Endometrial microvascular endothelial cells (primary cell): ENCODE data around the gene RBM25. TPM values are rescaled to one million over a fixed set of nuclear protein-coding genes. Genes with fewer than 3 reads are reported as not detected.
"Not testable (repeated sequence)": the region's sequence is repeated elsewhere in the genome, so short reads cannot be mapped to it uniquely, and the experiment has no call there.

Experiments
- in situ Hi-C: cut with HindIII; loops from 2 replicates; pipeline ENCODE4 v1.10.0; 2017; ENCODE audit warnings: low sequenced_read_pairs, low pct_unique_long_range_greater_than_20kb; ENCODE audit errors: inconsistent ontology term
- total RNA-seq: library from RNA; depleted of rRNA; stranded (reverse); fragments of >200 nt; gene quantifications from one replicate; pipeline ENCODE4 v1.2.3, GENCODE V29; 2015; ENCODE audit errors: inconsistent ontology term

RBM25 gene
- 31.3 TPM for total RNA-seq

DNA sequence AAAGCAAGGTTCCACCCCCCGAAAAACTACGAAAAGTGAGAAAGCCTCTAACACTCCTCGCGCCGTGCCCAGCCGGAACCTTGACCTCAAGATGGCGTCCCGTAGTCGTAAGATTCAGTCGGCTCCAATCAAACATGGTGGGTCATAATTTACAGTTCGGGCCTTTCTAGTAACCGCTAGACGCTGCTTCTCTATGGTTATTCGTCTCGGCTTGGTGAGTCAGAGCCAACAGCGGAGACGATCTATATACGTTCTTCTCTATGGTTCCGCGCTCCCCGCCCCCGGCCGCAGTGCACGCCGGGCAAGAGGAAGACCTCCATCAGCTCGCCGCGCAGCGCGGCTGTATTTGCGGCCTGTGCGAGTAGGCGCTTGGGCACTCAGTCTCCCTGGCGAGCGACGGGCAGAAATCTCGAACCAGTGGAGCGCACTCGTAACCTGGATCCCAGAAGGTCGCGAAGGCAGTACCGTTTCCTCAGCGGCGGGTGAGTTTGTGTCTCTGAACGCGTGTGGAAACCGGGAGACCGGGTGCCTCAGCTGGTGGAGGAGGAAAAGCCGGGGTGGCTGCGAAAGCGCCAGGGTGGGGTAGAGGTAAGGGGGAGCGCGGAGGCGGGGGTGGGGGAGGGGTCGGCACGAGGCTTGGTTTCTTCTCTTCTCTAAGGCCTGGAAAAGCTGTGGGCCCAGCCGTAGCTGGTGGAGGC is at the start of gene RBM25:
RBM25 (plus strand) TSS at position 311 of the 698 bp plus-strand sequence. CDS start 13,108 bp downstream, outside the sequence.
- in situ Hi-C loops = no loop called here

DNA sequence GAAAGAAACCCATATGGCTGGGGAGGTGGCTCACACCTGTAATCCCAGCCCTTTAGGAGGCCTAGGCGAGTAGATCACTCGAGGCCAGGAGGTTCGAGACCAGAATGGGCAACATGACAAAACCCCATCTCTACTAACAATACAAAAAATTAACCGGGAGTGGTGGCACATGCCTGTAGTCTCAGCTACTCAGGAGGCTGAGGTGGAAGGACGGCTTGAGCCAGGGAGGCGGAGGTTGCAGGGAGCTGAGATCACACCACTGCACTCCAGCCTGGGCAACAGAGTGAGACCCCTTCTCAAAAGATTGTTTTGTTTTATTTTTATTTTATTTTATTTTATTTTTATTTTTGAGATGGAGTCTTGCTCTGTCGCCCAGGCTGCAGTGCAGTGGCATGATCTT is 47.1 kb upstream of the RBM25 start:
- in situ Hi-C loops = not testable (repeated sequence)

DNA sequence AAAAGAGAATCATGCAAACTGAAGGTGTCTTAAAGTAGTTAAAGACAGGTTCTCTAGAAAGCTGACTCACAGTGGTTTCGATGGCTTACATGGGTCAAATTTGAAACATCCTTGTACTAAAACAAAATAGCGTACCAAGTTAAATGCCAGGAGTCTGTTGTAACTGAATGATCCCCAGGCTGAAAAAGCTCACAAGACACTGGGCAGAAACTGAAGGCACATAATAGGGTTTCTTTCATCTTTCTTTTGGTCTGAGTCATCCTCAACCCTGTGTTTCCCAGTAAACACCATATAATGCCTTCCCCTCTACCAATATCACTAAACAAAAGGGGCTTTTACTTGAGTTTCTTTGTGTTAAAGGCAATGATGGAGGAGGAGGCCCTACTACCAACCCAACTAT is 44.2 kb upstream of the RBM25 start:
- in situ Hi-C loops = no loop called here

DNA sequence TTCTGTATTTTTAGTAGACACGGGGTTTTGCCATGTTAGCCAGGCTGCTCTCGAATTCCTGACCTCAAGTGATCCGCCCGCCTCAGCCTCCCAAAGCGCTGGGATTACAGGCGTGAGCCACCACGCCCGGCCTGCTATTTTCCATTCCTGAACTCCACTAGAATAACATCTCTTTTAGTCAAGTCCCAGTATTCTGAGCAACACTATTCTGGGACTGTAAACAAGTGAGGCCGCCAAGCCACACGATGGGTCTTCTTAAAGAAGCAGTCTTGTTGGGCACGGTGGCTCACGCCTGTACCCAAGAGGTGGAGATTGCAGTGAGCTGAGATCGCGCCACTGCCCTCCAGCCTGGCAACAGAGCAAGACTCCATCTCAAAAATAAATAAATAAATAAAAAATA is 42.8 kb upstream of the RBM25 start:
- in situ Hi-C loops = not testable (repeated sequence)

DNA sequence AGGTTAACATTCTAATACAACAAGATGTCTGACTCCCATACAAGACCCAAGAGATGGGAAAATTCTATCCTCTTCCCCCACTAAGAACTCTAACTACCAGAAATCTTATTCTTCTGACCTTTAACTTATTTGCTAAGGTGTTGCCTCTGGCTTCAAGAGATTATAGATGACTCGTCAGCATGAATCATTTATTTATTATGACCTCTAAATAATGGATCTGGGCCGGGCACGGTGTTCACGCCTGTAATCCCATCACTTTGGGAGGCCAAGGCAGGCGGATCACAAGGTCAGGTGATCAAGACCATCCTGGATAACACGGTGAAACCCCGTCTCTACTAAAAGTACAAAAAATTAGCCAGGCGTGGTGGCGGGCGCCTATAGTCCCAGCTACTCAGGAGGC is 42.3 kb upstream of the RBM25 start:
- in situ Hi-C loops = not testable (repeated sequence)

DNA sequence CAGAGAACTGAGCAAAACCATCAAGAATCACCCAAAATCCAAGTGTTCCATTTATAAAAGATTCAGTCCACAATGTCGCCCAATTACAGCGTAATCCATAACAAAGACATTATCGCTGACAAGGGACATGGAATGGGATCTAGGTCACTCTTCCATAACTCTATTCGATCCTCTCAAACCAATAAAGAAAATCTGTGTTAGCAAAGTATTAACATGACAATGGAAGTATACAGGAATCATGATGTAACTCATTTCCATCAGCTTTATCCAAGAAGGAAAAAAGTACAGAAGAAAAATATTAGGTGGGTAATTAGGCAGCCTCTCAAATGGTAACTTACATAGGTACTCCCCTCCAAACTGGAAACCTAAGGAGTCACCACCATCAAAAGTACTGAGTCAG is 36.3 kb upstream of the RBM25 start:
- in situ Hi-C loops = no loop called here

DNA sequence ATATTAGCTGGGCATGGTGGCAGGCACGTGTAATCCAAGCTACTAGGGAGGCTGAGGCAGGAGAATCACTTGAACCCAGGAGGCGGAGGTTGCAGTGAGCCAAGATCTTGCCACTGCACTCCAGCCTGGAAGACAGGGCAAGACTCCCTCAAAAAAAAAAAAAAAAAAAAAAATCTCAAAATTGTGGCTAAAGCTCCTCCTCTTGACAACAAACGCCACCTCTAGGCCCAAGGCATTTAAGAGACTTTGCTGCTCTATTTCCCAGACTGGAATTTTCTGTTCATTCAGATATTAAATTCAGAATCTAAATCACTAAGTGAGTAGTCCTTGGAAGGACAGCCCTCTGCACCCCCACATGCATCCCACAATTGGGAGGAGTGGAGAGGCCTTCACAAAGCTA is 32.8 kb upstream of the RBM25 start:
- in situ Hi-C loops = no loop called here

DNA sequence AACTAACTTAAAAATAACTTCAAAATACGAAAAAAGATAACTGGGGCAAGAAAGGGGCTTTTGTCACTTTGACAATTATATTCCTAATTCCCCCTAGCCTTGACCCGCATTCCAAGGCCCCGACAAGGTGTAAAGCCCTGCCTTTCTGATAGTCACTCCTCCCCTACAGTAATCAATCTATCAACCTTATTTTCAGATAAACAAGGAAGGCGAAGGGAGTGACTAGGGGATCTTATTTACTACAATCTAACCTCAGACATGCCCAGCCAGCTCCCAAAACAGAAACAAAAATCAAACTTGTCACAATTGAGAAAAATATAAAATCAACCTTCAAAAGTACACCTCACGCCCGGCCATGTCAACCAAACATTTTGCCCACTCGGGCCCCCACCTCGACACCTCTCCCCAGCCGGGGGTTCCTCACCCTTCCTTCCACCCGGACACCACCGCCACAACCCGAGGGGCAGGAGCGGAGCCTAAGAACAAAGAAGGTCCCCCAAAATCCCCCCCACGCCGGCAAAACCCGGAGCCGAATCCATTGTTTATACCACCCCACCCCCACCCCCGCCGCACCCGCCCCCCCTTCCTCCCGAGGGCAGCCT is 32.0 kb upstream of the RBM25 start:
- in situ Hi-C loops = no loop called here

DNA sequence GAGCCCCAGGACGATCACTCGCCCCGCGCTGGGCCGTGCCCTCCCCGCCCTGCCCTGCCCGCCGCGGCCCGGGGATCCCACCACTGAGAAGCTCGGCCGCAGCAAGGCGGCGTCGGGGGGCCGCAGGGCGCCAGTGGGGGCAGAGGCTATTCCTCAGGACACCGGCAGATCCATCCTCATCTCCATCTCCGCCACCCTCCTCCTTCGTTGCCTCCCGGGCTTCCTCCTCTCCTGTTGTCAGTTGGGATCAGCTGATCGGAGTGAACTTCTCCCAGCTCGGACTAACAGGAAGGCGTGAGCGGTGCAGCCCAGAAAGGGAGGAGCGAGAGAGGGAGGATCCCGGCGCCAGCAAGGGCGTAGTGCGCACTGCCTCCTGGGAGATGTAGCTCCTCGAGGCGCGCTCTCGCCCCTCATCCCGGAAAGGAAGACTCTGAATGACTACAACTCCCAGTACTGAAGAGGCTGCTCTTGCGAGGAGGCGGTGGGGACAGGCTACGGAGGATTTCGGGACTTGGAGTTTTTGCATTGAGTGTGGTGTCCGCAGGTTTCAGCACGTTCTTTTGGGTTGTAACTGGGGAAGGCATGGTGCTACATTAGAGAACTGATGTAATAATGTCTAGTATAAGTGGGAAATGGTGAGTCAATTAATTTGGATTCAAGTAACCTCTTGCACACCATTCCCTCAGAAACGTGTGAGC is 31.3 kb upstream of the RBM25 start, which contains the start of gene ZFYVE1:
ZFYVE1 (minus strand) TSS at position 262 of the 698 bp plus-strand sequence. CDS start 2,598 bp downstream, outside the sequence.
- in situ Hi-C loops = no loop called here

DNA sequence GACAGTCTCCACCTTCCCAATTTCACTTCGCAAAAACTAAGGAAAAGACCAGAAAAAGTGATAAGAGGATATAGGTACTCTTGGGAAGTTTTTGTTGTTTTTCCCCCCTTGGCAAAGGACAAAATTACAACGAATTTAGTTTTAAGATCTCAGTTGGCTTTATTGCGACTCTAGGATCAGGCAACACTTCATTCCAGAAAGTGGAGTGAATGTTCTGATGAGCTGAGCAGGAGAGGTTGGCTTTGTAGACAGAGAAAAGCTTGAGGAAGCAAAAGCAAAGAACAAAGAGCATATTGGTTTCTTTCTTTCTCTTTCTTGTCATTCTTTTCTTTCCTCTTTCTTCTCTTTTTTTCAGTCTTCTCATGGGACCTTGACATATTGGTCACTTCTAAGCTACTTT is 30.8 kb upstream of the RBM25 start:
- in situ Hi-C loops = no loop called here

DNA sequence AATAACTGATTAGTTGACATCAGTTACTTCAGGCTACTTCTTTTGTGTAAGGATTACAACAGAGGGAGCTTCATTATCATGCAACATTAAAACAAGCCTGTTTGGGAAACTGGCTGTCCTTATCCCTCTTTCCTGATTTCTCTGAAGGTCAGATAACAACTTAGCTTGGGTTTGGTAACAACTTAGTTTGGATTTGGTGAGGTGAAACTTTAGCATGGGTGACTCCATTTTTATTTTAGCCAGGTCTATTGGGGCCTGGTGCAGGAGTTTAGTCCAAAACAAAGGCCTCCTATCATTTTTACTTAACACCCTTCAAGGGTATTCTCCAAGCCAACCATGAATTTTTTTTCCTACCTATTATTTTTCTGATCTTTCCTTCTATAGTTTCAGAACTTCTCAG is 30.4 kb upstream of the RBM25 start:
- in situ Hi-C loops = no loop called here

DNA sequence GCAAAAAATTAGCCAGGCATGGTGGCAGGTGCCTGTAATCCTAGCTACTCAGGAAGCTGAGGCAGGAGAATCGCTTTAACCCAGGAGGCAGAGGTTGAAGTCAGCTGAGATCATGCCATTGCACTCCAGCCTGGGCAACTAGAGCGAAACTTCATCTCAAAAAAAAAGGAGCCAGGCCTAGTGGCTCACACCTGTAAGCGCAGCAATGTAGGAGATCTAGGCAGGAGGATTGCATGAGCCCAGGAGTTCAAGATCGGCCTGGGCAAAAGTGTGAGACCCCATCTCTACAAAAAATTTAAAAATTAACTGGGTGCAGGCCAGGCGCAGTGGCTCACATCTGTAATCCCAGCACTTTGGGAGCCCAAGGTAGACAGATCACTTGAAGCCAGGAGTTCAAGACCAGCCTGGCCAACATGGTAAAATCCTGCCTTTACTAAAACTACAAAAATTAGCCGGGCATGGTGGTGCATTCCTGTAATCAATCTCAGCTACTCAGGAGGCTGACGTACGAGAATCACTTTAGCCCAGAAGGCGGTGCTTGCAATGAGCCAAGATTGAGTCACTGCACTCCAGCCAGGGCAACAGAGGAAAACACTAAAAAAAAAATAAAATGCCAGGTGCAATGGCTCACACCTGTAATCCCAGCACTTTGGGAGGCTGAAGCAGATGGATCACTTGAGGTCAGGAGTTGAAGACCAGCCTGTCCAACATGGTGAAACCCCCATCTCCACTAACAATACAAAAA is 21.5 kb upstream of the RBM25 start:
- in situ Hi-C loops = not testable (repeated sequence)

DNA sequence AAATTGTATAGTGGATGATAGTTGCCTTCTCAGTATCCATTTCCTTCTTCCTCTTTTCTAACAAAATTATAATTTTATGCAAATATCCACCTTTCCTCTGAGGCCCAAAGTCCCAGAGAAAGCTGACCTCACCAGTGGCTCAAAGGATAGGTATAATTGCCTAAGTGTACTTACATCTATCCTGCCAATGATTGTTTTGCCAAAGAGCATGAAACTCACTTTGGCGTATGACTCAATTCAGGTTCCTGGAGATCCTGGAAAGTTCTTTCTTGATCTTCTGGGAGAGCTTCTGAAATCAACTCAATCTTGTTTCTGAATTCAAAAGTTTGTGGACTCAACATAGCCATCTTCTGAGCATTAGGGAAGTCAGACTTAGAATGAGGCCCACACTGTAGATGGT is 10.5 kb upstream of the RBM25 start:
- in situ Hi-C loops = no loop called here

DNA sequence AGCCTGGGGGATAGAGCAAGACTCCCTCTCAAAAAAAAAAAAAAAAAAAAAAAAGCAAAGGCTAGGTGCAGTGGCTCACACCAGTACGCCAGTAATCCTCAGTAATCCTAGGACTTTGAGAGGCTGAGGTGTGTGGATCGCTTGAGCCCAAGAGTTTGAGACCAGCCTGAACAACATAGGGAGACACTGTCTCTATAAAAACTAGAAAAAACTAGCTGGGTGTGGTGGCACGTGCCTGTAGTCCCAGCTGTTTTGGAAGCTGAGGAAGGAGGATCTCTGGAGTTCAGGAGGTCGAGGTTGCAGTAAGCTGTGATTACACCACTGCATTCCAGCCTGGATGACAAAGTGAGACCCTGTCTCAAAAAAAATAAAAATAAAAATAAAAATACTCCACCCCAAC is 8.9 kb upstream of the RBM25 start:
- in situ Hi-C loops = no loop called here

DNA sequence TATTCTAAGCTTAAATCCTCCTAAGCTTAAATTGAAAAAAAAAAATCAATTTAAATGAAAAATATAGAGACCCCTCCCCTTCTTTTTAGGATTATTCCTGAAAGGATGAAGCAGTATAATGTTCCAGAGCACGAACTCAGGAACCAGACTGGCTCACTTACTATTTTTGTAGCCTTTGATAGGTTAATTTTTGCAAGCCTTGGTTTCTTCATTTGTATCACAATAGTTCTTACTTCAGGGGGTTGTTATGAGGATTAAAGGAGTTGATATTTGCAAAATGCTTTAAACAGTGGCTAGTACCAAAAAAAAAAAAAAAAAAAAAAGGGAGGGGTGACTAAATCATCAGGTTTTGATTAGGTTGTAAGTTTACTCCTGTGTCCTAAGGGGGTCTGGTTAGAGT is 3.1 kb upstream of the RBM25 start:
- in situ Hi-C loops = no loop called here

DNA sequence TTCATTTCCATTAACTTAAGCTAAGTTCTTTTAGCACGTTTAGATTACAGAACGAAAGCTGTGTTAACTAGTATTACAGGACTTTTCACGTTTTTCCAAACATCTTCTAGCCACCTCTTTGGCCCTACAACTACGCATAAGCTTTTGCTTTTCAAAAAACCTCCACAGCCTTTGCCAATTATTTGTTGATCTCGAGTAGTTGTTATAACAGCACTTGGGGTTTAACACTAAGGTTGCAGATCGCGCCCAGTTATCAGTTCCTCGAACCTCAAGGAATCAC is 450 bp upstream of the RBM25 start:
- in situ Hi-C loops = no loop called here

DNA sequence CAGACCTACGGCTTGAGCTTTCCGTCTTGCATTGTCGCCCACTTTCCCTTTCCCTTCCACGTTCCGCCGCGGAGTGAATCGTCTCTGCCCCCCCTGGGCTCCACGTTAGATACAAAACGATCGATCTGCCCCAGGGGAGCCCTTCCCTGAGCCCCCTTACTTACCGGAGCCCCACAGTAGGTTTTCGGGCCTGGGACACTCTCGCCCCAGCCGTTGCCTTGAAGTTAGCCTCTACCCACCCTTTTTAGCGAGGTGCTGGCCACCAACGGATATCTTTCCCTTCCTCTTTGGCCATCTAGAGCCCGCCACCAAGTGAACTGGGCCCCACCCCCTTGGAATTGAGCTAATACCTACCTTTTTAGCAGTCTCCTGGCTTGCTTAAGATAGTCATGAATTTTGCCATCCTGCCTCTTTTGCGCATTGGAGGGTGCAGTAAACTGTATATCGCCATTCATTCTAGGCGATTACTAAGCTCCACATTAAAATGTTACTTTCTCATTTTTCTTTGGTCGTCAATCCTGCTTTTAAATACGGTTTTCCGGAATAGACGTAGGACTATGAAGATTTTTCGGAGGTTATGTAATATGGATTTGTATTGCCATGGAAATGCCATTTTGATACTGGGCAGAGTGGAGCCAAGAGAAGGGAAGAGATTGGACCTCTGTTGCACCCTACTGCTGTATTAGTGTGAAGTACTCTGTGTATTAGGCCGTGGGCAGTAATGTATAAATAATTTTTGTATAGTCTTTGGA is 764 bp downstream of the RBM25 start:
- in situ Hi-C loops = no loop called here

DNA sequence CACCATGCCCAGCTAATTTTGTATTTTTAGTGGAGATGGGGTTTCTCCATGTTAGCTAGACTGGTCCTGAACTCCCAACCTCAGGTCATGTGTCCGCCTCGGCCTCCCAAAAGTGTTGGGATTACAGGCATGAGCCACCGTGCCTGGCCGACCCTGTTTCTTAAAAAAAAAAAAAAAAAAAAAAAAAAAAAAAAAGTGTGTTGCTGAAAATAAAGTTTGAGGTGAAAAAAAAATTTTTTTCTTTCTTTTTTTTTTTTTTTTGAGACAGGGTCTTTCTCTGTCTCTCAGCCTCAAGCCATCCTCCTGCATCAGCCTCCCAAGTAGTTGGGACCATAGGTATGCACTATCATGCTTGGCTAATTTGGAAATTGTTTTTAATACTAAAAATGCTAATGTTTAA is 11.3 kb downstream of the RBM25 start:
- in situ Hi-C loops = no loop called here

DNA sequence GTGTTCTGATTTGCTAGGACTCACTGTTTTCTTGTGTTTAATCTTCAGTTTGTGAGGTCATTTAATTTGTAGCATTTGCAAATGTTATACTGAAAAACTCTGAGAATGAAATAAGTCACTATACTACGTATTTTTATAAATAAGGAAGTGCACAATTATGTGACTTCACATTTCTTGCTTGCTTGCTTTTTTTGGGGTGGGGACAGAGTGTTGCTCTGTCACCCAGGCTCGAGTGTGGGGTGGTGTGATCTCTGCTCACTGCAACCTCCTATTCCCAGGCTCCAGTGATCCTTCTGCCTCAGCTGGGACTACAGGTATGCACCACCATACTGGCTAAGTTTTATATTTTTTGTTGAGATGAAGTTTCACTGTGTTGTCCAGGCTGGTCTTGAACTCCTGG is 32.7 kb downstream of the RBM25 start:
- in situ Hi-C loops = no loop called here
